Caco-2 (cell line): Measurements from ENCODE around the gene LRCH3. TPM values are rescaled to one million over a fixed set of nuclear protein-coding genes. Genes with fewer than 3 reads are reported as not detected.
"Not testable (repeated sequence)": the region's sequence is repeated elsewhere in the genome, so short reads cannot be mapped to it uniquely, and the experiment has no call there.

Experiments
- BruUV-seq: library from RNA; stranded (reverse); fragments of 400-500 nt; replicated peaks from 2 replicates; lab custom pipeline; 2021; lab: Mats Ljungman, UMichigan
- CTCF ChIA-PET: fragments of 300-600 bp; sonication (Branson Sonifier 250); formaldehyde crosslinking; loops from one replicate; lab custom pipeline; 2022; ENCODE audit warnings: antibody characterized with exemption; lab: Charles Lee
- POLR2A ChIA-PET: fragments of 300-600 bp; sonication (Branson Sonifier 250); formaldehyde crosslinking; loops from one replicate; lab custom pipeline; 2022; ENCODE audit warnings: antibody characterized with exemption; lab: Charles Lee
- DNase-seq, 2 experiments: peaks; one replicate each; pipeline versions ENCODE4 v3.0.0 to v3.0.0-alpha.2; 2020 to 2022
- H3K27me3 ChIP-seq: replicated peaks from 2 replicates; pipeline ENCODE4 v1.6.0; 2011; ENCODE audit warnings: low read length; ENCODE audit not compliant: control insufficient read depth, insufficient read depth
- H3K36me3 ChIP-seq: 2 replicates; pipeline ENCODE4 v1.5.1; 2011; ENCODE audit warnings: low read length; ENCODE audit not compliant: control insufficient read depth, insufficient read depth
- H3K4me1 ChIP-seq: fragments of 250-450 bp; sonication (Bioruptor Pico); 2 replicates; pipeline ENCODE4 v1.5.1; 2020; ENCODE audit warnings: mild to moderate bottlenecking
- H3K4me3 ChIP-seq: 2 replicates; pipeline ENCODE4 v1.5.1; 2011; ENCODE audit warnings: low read depth, mild to moderate bottlenecking, control low read depth, low read length
- H3K9me3 ChIP-seq: fragments of 250-450 bp; sonication (Bioruptor Pico); 2 replicates; pipeline ENCODE4 v1.5.1; 2020; ENCODE audit warnings: mild to moderate bottlenecking, moderate library complexity
- H3K27ac Mint-ChIP-seq: one replicate; pipeline ENCODE4 v1.8.0; 2022; ENCODE audit warnings: mixed read lengths; ENCODE audit not compliant: unreplicated experiment
- H3K27me3 Mint-ChIP-seq: one replicate; pipeline ENCODE4 v1.8.0; 2022; ENCODE audit warnings: mixed read lengths; ENCODE audit not compliant: insufficient read depth, unreplicated experiment
- H3K36me3 Mint-ChIP-seq: one replicate; pipeline ENCODE4 v1.8.0; 2022; ENCODE audit warnings: mild to moderate bottlenecking, mixed read lengths; ENCODE audit not compliant: insufficient read depth, unreplicated experiment
- H3K4me1 Mint-ChIP-seq: one replicate; pipeline ENCODE4 v1.8.0; 2022; ENCODE audit warnings: low read depth, mixed read lengths; ENCODE audit not compliant: unreplicated experiment
- H3K4me3 Mint-ChIP-seq: one replicate; pipeline ENCODE4 v1.8.0; 2022; ENCODE audit warnings: mild to moderate bottlenecking, moderate library complexity, mixed read lengths; ENCODE audit not compliant: unreplicated experiment
- H3K9me3 Mint-ChIP-seq: one replicate; pipeline ENCODE4 v1.8.0; 2022; ENCODE audit warnings: mixed read lengths; ENCODE audit not compliant: unreplicated experiment
- intact Hi-C: fragments of 100-400 bp; cut with micrococcal nuclease; formaldehyde crosslinking; loops from one replicate; pipeline ENCODE4 v1.10.0; 2022; ENCODE audit not compliant: unreplicated experiment
- total RNA-seq: library from RNA; stranded (reverse); gene quantifications from 2 replicates; pipeline ENCODE4 v1.2.3, GENCODE V29; 2022
- TF ChIP-seq, protein P1 (sequence below), 2 experiments: fragments of 200-600 bp in 1 of 2; IDR thresholded peaks; 1 replicate in 1 of 2; 2 replicates in 1 of 2; pipeline versions ENCODE4 v1.5.1 to v1.8.0; 2011 to 2022; ENCODE audit warnings: antibody characterized with exemption in 1 of 2, control low read depth in 1 of 2, inconsistent platforms in 1 of 2, low read depth in 1 of 2, low read length in 1 of 2, mild to moderate bottlenecking in 1 of 2, moderate library complexity in 1 of 2; ENCODE audit not compliant: insufficient read depth in 1 of 2, severe bottlenecking in 1 of 2, unreplicated experiment in 1 of 2

Gene LRCH3
- total RNA-seq, 1 experiment from 2014 or later: 38.7 TPM

DNA sequence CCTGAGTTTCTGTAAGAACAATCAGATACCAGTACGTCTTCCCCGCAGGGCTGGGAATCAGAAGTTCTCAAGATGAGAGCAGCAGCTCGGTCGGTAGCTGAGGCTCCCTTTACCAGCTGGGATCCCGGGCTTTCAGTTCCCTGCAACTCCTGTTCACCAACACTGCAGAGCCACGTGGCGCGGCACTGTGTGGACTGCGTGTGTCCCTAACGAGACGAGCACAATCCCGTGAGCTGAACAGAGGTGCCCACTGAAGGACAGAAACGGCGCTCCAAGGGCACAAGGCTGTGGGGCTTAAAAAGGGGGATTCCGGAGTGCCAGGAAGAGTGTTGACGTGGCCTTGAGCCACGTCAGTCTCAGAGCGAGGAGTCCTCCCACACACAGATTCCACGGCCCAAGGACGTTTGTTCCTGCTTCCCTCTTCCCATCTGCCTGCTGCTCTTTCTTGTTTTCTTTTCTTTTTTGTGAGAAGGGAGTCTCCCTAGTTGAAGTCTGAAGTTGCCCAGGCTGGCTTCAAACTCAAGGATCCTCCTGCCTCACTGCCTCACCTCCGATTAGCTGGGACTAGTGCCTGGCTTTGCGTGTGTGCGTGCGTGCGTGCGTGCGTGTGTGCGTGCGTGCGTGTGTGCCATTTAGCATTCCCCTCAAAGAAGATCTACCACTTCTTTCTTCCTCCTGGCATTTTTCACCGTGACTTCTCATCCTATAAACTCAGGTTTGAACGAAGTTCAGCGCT lies 121.9 kb downstream of the LRCH3 start:
- DNase-seq: no peak
- no peak overlapping the region for H3K4me3 Mint-ChIP-seq

DNA sequence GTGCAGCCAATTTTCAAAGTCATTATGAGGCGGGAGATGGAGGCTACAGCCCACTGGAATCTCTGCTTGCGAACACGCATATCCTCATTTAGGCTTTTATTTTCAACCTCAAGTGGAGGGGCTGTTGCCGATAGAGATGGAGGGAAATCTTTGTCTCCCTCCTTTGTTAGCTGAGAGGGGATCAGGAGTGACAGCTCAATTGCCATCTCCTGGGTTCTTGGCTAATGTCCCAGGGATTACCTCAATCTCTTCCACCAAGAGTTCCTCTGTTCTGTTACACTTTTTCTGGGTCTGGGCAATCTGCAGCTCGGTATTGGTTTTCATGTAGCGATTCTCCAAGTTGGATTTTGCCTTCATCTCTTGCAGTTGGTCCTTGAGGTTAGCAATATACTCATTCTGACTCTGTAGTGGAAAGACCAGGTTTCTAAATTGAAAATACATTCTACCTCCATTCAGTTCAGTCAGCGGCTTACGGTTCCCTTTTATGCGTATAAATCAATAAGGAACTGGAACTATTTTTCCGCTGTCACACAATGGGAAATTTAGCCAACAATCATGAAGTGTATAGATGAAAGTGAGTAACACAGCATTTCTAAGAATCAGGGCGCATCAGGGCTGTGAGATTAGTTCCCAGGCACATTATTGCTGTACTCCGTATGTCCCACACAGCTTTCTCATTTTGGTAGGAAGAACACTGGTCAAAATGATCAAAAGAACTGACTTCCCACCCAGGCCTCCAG lies 122.8 kb downstream of the LRCH3 start:
- Mint-ChIP-seq H3K4me1 (no peaks in the 10 kb centered on the region), H3K9me3 (no peaks in the 10 kb centered on the region), H3K36me3 (no peaks in the 10 kb centered on the region), H3K27me3 (peaks cover 3% of the 10 kb centered on the region), H3K4me3 (no peak overlapping the region), H3K27ac (no peak overlapping the region)
- no TSS peak for BruUV-seq
- intact Hi-C loops: no loop called here
- no peaks in the 10 kb centered on the region for H3K4me1 ChIP-seq
- no peaks in the 10 kb centered on the region for H3K27me3 ChIP-seq
- TF ChIP-seq, protein P1, sequence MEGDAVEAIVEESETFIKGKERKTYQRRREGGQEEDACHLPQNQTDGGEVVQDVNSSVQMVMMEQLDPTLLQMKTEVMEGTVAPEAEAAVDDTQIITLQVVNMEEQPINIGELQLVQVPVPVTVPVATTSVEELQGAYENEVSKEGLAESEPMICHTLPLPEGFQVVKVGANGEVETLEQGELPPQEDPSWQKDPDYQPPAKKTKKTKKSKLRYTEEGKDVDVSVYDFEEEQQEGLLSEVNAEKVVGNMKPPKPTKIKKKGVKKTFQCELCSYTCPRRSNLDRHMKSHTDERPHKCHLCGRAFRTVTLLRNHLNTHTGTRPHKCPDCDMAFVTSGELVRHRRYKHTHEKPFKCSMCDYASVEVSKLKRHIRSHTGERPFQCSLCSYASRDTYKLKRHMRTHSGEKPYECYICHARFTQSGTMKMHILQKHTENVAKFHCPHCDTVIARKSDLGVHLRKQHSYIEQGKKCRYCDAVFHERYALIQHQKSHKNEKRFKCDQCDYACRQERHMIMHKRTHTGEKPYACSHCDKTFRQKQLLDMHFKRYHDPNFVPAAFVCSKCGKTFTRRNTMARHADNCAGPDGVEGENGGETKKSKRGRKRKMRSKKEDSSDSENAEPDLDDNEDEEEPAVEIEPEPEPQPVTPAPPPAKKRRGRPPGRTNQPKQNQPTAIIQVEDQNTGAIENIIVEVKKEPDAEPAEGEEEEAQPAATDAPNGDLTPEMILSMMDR (IDR thresholded peaks at IDR 0.05; ENCODE audit: insufficient read depth in 1 of 2, low read depth in 1 of 2, low read length in 1 of 2, severe bottlenecking in 1 of 2, unreplicated experiment in 1 of 2): no peak
- H3K9me3 ChIP-seq: no peaks in the 10 kb centered on the region
- CTCF ChIA-PET: interaction anchor here (0.6 kb wide), 1 partner anchor 1726 kb away, joined by 3 read pairs; no protein-coding TSS in a partner anchor
- POLR2A ChIA-PET: no interaction called here
- no peaks in the 10 kb centered on the region for H3K36me3 ChIP-seq
- H3K4me3 ChIP-seq: no peak overlapping the region
- no peak for DNase-seq

More for the DNA sequence above, 121.9 kb downstream of the LRCH3 start:
- H3K27me3 ChIP-seq: no peaks in the 10 kb centered on the region
- CTCF ChIA-PET: interaction anchor here (0.5 to 0.6 kb wide), 2 partner anchors 21 to 1725 kb away, joined by 3 to 4 read pairs; no protein-coding TSS in a partner anchor
- H3K27me3 Mint-ChIP-seq: peaks cover 3% of the 10 kb centered on the region
- TF ChIP-seq, protein P1 (IDR thresholded peaks at IDR 0.05; ENCODE audit: insufficient read depth in 1 of 2, low read depth in 1 of 2, low read length in 1 of 2, severe bottlenecking in 1 of 2, unreplicated experiment in 1 of 2): no peak
- no peaks in the 10 kb centered on the region for H3K9me3 Mint-ChIP-seq
- H3K9me3 ChIP-seq: no peaks in the 10 kb centered on the region
- H3K4me1 ChIP-seq: no peaks in the 10 kb centered on the region
- H3K4me1 Mint-ChIP-seq: no peaks in the 10 kb centered on the region
- H3K4me3 ChIP-seq: no peak overlapping the region
- H3K36me3 ChIP-seq: no peaks in the 10 kb centered on the region
- H3K36me3 Mint-ChIP-seq: no peaks in the 10 kb centered on the region
- no TSS peak for BruUV-seq
- POLR2A ChIA-PET: no interaction called here
- intact Hi-C loops: no loop called here
- no peak overlapping the region for H3K27ac Mint-ChIP-seq

DNA sequence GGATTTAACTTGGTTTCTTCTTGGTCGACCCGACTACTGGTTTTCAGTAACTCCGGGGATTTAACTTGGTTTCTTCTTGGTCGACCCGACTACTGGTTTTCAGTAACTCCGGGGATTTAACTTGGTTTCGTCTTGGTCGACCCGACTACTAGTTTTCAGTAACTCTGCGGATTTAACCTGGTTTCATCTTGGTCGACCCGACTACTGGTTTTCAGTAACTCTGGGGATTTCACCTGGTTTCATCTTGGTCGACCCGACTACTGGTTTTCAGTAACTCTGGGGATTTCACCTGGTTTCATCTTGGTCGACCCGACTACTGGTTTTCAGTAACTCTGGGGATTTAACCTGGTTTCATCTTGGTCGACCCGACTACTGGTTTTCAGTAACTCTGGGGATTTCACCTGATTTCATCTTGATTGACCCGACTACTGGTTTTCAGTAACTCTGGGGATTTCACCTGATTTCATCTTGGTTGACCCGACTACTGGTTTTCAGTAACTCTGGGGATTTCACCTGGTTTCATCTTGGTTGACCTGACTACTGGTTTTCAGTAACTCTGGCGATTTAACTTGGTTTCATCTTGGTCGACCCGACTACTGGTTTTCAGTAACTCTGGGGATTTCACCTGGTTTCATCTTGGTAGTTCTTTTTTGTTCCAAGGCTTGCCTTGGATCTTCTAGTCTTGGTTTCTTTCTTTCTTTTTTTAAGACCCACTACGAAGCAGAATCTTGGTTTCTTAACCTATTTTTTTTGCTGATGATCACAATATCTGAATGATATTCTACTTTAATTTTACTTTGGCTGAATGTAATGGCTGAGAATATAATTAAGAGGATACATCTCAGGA lies 130.6 kb downstream of the LRCH3 start:
- H3K4me3 ChIP-seq, intact Hi-C loops, H3K36me3 Mint-ChIP-seq, H3K4me1 ChIP-seq, H3K27me3 Mint-ChIP-seq, CTCF ChIA-PET, H3K4me3 Mint-ChIP-seq, H3K9me3 Mint-ChIP-seq, H3K9me3 ChIP-seq, H3K36me3 ChIP-seq, BruUV-seq, DNase-seq, H3K27me3 ChIP-seq, POLR2A ChIA-PET, H3K4me1 Mint-ChIP-seq, H3K27ac Mint-ChIP-seq: not testable (repeated sequence)
